CD14-positive monocyte (primary cell): ENCODE measurements around the gene SRPK2. TPM values are rescaled to one million over a fixed set of nuclear protein-coding genes. Genes with fewer than 3 reads are reported as not detected.

Experiments
- DNase-seq, 3 donors: peaks; one replicate each; pipeline ENCODE4 v3.0.0-alpha.2; 2011 to 2022
- H2AFZ ChIP-seq: 2 replicates; pipeline ENCODE4 v1.6.0; 2012; ENCODE audit warnings: mild to moderate bottlenecking, low read depth, low read length, inconsistent platforms; ENCODE audit not compliant: insufficient read depth, poor library complexity, severe bottlenecking
- H3K27ac ChIP-seq, 2 donors: 1 replicate in 1 of 2; 2 replicates in 1 of 2; pipeline ENCODE4 v1.5.1; 2012 to 2013; ENCODE audit warnings: low read length in 2 of 2, control low read depth in 1 of 2, inconsistent platforms in 1 of 2, low read depth in 1 of 2, mild to moderate bottlenecking in 1 of 2
- H3K27me3 ChIP-seq, 2 donors: one replicate each; pipeline versions ENCODE4 v1.6.0 to v1.6.1; 2011 to 2013; ENCODE audit warnings: low read length in 2 of 2; ENCODE audit not compliant: control insufficient read depth in 2 of 2, insufficient read depth in 2 of 2
- H3K36me3 ChIP-seq, 2 donors: replicated peaks in 1 of 2; 1 replicate in 1 of 2; 2 replicates in 1 of 2; pipeline versions ENCODE4 v1.5.1 to v1.6.1; 2012 to 2013; ENCODE audit warnings: low read length in 2 of 2, control low read depth in 1 of 2, inconsistent platforms in 1 of 2, mild to moderate bottlenecking in 1 of 2; ENCODE audit not compliant: insufficient read depth in 2 of 2, control insufficient read depth in 1 of 2
- H3K4me1 ChIP-seq, 2 donors: 1 replicate in 1 of 2; 2 replicates in 1 of 2; pipeline versions ENCODE4 v1.5.1 to v1.6.1; 2012 to 2013; ENCODE audit warnings: low read length in 2 of 2, control low read depth in 1 of 2, inconsistent platforms in 1 of 2, mild to moderate bottlenecking in 1 of 2, moderate library complexity in 1 of 2; ENCODE audit not compliant: insufficient read depth in 2 of 2, control insufficient read depth in 1 of 2
- H3K4me2 ChIP-seq: replicated peaks from 2 replicates; pipeline ENCODE3; 2012; ENCODE audit warnings: low read length, moderate library complexity, mild to moderate bottlenecking; ENCODE audit not compliant: poor library complexity, severe bottlenecking; ENCODE audit errors: extremely low read depth
- H3K4me3 ChIP-seq, 3 experiments: fragments of 200-600 bp in 1 of 3; sonication (generic) in 1 of 3; replicated peaks in 1 of 3; 1 replicate in 2 of 3; 2 replicates in 1 of 3; pipeline ENCODE4 v1.5.1; 2011 to 2013; ENCODE audit warnings: low read length in 3 of 3, mild to moderate bottlenecking in 3 of 3, control low read depth in 2 of 3, low read depth in 2 of 3, inconsistent platforms in 1 of 3, moderate library complexity in 1 of 3
- H3K79me2 ChIP-seq: 2 replicates; pipeline ENCODE4 v1.6.0; 2012; ENCODE audit warnings: mild to moderate bottlenecking, control low read depth, inconsistent platforms, low read length, moderate library complexity; ENCODE audit not compliant: insufficient read depth
- H3K9ac ChIP-seq: 2 replicates; pipeline ENCODE4 v1.6.0; 2017; ENCODE audit warnings: low read length, mild to moderate bottlenecking; ENCODE audit not compliant: insufficient read depth, poor library complexity, severe bottlenecking
- H3K9me3 ChIP-seq, 2 donors: replicated peaks in 1 of 2; 1 replicate in 1 of 2; 2 replicates in 1 of 2; pipeline versions ENCODE4 v1.5.1 to v1.6.1; 2012 to 2013; ENCODE audit warnings: low read length in 2 of 2, control low read depth in 1 of 2; ENCODE audit not compliant: control insufficient read depth in 1 of 2, insufficient read depth in 1 of 2
- H4K20me1 ChIP-seq: 2 replicates; pipeline ENCODE4 v1.6.0; 2012; ENCODE audit warnings: mild to moderate bottlenecking, low read length, control low read depth, moderate library complexity; ENCODE audit not compliant: insufficient read depth
- H3K27ac Mint-ChIP-seq, 7 donors: one replicate each; pipeline ENCODE4 v1.8.0; 2020; ENCODE audit warnings: mild to moderate bottlenecking in 7 of 7, mixed read lengths in 7 of 7, moderate library complexity in 6 of 7, inconsistent platforms in 2 of 7
- H3K27me3 Mint-ChIP-seq, 3 donors: one replicate each; pipeline ENCODE4 v1.8.0; 2021 to 2022; ENCODE audit warnings: low read depth in 3 of 3, mild to moderate bottlenecking in 3 of 3, mixed read lengths in 3 of 3, moderate library complexity in 3 of 3, inconsistent platforms in 1 of 3
- H3K36me3 Mint-ChIP-seq, 2 donors: one replicate each; pipeline ENCODE4 v1.8.0; 2020; ENCODE audit warnings: mixed read lengths in 2 of 2, inconsistent platforms in 1 of 2, mild to moderate bottlenecking in 1 of 2
- H3K4me1 Mint-ChIP-seq: one replicate; pipeline ENCODE4 v1.8.0; 2020; ENCODE audit warnings: mild to moderate bottlenecking, mixed read lengths
- H3K4me3 Mint-ChIP-seq, 2 donors: one replicate each; pipeline ENCODE4 v1.8.0; 2020; ENCODE audit warnings: mild to moderate bottlenecking in 2 of 2, mixed read lengths in 2 of 2, moderate library complexity in 1 of 2
- H3K9me3 Mint-ChIP-seq, 7 donors: one replicate each; pipeline ENCODE4 v1.8.0; 2020 to 2022; ENCODE audit warnings: mixed read lengths in 7 of 7, mild to moderate bottlenecking in 6 of 7, moderate library complexity in 6 of 7, inconsistent platforms in 2 of 7
- WGBS: methylation state at CpG from one replicate; pipeline ENCODE4 v1.1.5; 2013; ENCODE audit warnings: missing lambda C conversion rate; ENCODE audit not compliant: insufficient coverage; 5-methylcytosine and 5-hydroxymethylcytosine counted together
- intact Hi-C, 2 donors: fragments of 100-400 bp; cut with micrococcal nuclease; formaldehyde crosslinking; loops; one replicate each; pipeline versions ENCODE4 v1.15.0 to v1.15.1; 2023
- polyA plus RNA-seq, 3 donors: library from polyadenylated mRNA; depleted of rRNA in 1 of 3; unstranded in 2 of 3; stranded (reverse) in 1 of 3; fragments of 300-500 nt in 2 of 3; fragments of >200 nt in 1 of 3; fragmentation: Illumina TruSeq in 2 of 3; gene quantifications; 1 replicate in 2 of 3; 2 replicates in 1 of 3; pipeline ENCODE4 v1.2.3, GENCODE V29; 2012 to 2021
- TF ChIP-seq, protein P1 (sequence below): fragments of 200-600 bp; IDR thresholded peaks from one replicate; pipeline ENCODE4 v1.8.0; 2022; ENCODE audit warnings: antibody characterized with exemption, mild to moderate bottlenecking

Gene SRPK2
- polyA plus RNA-seq, 3 donors: 12.6 to 37.7 (median 30.0) TPM

DNA sequence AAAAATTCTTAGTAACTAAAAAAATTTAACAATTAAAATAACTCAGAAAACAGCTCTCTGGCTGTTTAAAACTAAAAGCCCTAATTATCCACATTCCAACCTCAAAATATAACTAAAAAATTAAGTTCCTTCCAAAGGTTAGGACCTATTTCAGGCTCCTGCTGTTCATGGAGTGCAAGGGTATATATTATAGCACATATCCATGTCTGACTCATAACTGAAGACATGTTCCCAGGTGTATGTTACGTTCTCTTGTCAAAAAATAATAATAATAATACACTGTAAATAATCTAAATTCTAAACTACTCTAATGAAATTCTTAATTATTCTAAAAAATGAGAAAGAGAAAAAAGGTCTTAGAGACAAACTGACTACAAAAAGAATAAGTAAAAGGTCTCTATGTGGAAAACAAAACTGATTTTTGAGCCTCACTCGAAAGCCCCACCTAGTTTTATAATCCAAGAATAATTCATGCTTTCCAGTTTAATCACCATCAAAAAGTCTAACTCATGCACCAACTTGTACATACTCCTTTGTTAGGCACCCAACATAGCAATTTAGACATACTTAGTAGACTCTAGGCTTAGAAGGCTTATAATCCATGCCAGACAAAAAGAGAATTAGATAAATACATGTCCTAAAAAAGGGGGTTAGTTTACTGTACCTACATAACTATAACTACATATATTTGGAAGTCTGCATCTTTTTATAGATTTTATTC, 203.3 kb downstream of the SRPK2 start:
- no peak overlapping the region for H3K9ac ChIP-seq
- no peak for DNase-seq
- no CpG with 5 or more reads among the region's 2 CpGs for WGBS
- no peaks in the 10 kb centered on the region for H3K27me3 ChIP-seq
- H3K36me3 Mint-ChIP-seq: peaks cover 9 to 10% of the 10 kb centered on the region in 2 donors
- no peaks in the 10 kb centered on the region for H3K9me3 ChIP-seq
- H3K27ac Mint-ChIP-seq: no peak overlapping the region
- H3K4me3 ChIP-seq: no peak overlapping the region
- H3K27me3 Mint-ChIP-seq: no peaks in the 10 kb centered on the region
- H3K27ac ChIP-seq: no peak overlapping the region
- H4K20me1 ChIP-seq: peaks cover 54% of the 10 kb centered on the region
- TF ChIP-seq, protein P1, sequence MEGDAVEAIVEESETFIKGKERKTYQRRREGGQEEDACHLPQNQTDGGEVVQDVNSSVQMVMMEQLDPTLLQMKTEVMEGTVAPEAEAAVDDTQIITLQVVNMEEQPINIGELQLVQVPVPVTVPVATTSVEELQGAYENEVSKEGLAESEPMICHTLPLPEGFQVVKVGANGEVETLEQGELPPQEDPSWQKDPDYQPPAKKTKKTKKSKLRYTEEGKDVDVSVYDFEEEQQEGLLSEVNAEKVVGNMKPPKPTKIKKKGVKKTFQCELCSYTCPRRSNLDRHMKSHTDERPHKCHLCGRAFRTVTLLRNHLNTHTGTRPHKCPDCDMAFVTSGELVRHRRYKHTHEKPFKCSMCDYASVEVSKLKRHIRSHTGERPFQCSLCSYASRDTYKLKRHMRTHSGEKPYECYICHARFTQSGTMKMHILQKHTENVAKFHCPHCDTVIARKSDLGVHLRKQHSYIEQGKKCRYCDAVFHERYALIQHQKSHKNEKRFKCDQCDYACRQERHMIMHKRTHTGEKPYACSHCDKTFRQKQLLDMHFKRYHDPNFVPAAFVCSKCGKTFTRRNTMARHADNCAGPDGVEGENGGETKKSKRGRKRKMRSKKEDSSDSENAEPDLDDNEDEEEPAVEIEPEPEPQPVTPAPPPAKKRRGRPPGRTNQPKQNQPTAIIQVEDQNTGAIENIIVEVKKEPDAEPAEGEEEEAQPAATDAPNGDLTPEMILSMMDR: no peak
- H3K4me2 ChIP-seq: no peak overlapping the region
- no peak overlapping the region for H2AFZ ChIP-seq
- intact Hi-C loops: no loop called here
- H3K4me1 ChIP-seq: peaks cover 0 to under 1% of the 10 kb centered on the region in 2 donors
- H3K4me3 Mint-ChIP-seq: no peak overlapping the region
- peaks cover 0 to 3% (median 0%) of the 10 kb centered on the region in 7 donors for H3K9me3 Mint-ChIP-seq
- no peaks in the 10 kb centered on the region for H3K4me1 Mint-ChIP-seq
- H3K36me3 ChIP-seq: no peaks in the 10 kb centered on the region
- H3K79me2 ChIP-seq: peaks cover 17% of the 10 kb centered on the region

DNA sequence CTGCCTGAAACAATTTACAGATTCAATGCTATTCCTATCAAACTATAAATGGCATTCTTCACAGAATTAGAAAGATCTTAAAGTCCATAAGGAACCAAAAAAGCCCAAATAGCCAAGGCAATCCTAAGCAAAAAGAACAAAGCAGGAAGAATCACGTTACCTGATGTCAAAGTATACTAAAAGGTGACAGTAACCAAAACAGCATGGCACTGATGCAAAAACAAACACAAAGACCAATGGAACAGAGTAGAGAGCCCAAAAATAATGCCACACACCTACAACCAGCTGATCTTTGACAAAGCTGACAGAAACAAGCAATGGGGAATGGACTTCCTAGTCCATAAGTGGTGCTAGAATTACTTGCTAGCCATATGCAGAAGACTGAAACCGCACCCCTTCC, 208.7 kb downstream of the SRPK2 start:
- H3K27ac ChIP-seq: no peak overlapping the region
- TF ChIP-seq, protein P1: no peak
- peaks cover 0 to 2% of the 10 kb centered on the region in 2 donors for H3K36me3 Mint-ChIP-seq
- WGBS: 100% methylated on average over 1 of the region's 2 CpGs
- no peaks in the 10 kb centered on the region for H3K4me1 Mint-ChIP-seq
- H3K4me3 ChIP-seq: no peak overlapping the region
- H3K27me3 Mint-ChIP-seq: no peaks in the 10 kb centered on the region
- peaks cover 70% of the 10 kb centered on the region for H4K20me1 ChIP-seq
- H2AFZ ChIP-seq: no peak overlapping the region
- H3K36me3 ChIP-seq: no peaks in the 10 kb centered on the region
- H3K9ac ChIP-seq: no peak overlapping the region
- H3K4me1 ChIP-seq: no peaks in the 10 kb centered on the region
- H3K79me2 ChIP-seq: peaks cover 11% of the 10 kb centered on the region
- DNase-seq: no peak
- no peaks in the 10 kb centered on the region for H3K27me3 ChIP-seq
- no peaks in the 10 kb centered on the region for H3K9me3 ChIP-seq
- no peak overlapping the region for H3K4me3 Mint-ChIP-seq
- peaks cover 0 to 3% (median 0%) of the 10 kb centered on the region in 7 donors for H3K9me3 Mint-ChIP-seq
- peak overlapping the region in 1 of 7 donors; percentile 32 for H3K27ac Mint-ChIP-seq
- intact Hi-C loops: no loop called here
- H3K4me2 ChIP-seq: no peak overlapping the region
